HG02642 (cell line): Measurements from ENCODE around the gene ZW10.
"Not testable (repeated sequence)": the region's sequence is repeated elsewhere in the genome, so short reads cannot be mapped to it uniquely, and the experiment has no call there.

Experiments used
- ATAC-seq: cut with Tn5 transposase; IDR thresholded peaks from one replicate; pipeline ENCODE4 v1.9.1; 2021; ENCODE audit warnings: mild to moderate bottlenecking; ENCODE audit not compliant: unreplicated experiment, poor library complexity

ZW10 gene

GRCh38 chr11:113764527-113765219, 8.8 kb downstream of the ZW10 start:
- ATAC-seq, result no peak

- ATAC-seq, result not testable (repeated sequence)
These were observed 10.5 kb downstream of the ZW10 start for GRCh38 chr11:113763040-113763439.

GRCh38 chr11:113760241-113760640, 13.3 kb downstream of the ZW10 start:
- ATAC-seq, result no peak

- ATAC-seq, result no peak
These were observed 20.6 kb downstream of the ZW10 start for GRCh38 chr11:113752932-113753331.

GRCh38 chr11:113736323-113736722, 37.2 kb downstream of the ZW10 start:
- no peak for ATAC-seq

- no peak for ATAC-seq
These were observed 41.4 kb downstream of the ZW10 start for GRCh38 chr11:113732092-113732491.

- ATAC-seq, result no peak
These were observed 42.4 kb downstream of the ZW10 start for GRCh38 chr11:113730887-113731726.

GRCh38 chr11:113729456-113729855, 44.0 kb downstream of the ZW10 start:
- no peak for ATAC-seq

- no peak for ATAC-seq
These were observed 44.7 kb downstream of the ZW10 start for GRCh38 chr11:113728814-113729213.

- ATAC-seq, result no peak
These were observed 47.6 kb downstream of the ZW10 start for GRCh38 chr11:113725913-113726312.

- no peak for ATAC-seq
These were observed 48.1 kb downstream of the ZW10 start for GRCh38 chr11:113725407-113725806.

GRCh38 chr11:113724778-113725177, 48.7 kb downstream of the ZW10 start:
- ATAC-seq, result no peak

GRCh38 chr11:113723787-113724186, 49.7 kb downstream of the ZW10 start:
- ATAC-seq, result no peak

GRCh38 chr11:113722934-113723333, 50.6 kb downstream of the ZW10 start:
- ATAC-seq, result no peak

GRCh38 chr11:113722221-113722620, 51.3 kb downstream of the ZW10 start:
- ATAC-seq, result no peak

GRCh38 chr11:113721462-113722066, 51.9 kb downstream of the ZW10 start:
- no peak for ATAC-seq

GRCh38 chr11:113720478-113720877, 53.0 kb downstream of the ZW10 start:
- not testable (repeated sequence) for ATAC-seq

- ATAC-seq, result no peak
These were observed 57.4 kb downstream of the ZW10 start for GRCh38 chr11:113715882-113716625.

- ATAC-seq, result no peak
These were observed 58.2 kb downstream of the ZW10 start for GRCh38 chr11:113715273-113715672.

- ATAC-seq, result no peak
These were observed 62.5 kb downstream of the ZW10 start for GRCh38 chr11:113710989-113711388.
